Activated CD4-positive, alpha-beta T cell treated with anti-CD3 and anti-CD28 coated beads for 4 hours (primary cell): Measurements from ENCODE around the gene S100A13.

Source experiments
- DNase-seq, 2 donors: peaks; one replicate each; pipeline ENCODE4 v3.0.0-alpha.2; 2020

The S100A13 gene

DNA sequence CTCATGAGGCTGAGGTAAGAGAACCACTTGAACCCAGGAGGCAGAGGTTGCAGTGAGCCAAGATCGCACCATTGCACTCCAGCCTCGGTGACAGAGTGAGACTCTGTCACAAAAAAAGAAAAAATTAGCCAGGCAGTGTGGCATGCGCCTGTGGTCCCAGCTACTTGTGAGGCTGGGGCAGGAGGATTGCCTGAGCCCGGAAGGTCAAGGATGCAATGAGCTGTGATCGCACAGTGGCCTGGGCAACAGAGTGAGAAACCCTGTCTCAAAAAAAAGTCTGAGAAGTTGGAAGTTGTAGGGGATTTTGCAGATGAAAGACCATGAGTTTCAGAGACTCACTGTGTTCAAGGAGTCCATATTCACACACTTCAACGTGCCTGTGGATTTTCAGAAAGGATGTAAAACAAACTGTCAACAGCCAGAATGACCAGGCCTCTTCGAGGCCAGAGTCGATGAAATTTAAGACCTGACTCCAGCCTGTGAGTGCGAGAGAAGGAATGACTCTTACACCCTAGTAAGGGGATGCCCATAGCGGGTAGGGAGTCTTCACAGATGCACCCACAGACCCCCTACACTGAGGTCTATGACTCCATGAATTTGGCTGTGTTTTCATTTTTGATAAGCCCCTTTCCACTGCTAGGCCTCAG is 2.2 kb downstream of the S100A13 start:
- DNase-seq, result no peak

- no peak for DNase-seq
Measured at GRCh38 chr1:153623101-153623500, 4.2 kb downstream of the S100A13 start.

- DNase-seq, result no peak
Measured at GRCh38 chr1:153619171-153619570, 8.1 kb downstream of the S100A13 start.

DNA sequence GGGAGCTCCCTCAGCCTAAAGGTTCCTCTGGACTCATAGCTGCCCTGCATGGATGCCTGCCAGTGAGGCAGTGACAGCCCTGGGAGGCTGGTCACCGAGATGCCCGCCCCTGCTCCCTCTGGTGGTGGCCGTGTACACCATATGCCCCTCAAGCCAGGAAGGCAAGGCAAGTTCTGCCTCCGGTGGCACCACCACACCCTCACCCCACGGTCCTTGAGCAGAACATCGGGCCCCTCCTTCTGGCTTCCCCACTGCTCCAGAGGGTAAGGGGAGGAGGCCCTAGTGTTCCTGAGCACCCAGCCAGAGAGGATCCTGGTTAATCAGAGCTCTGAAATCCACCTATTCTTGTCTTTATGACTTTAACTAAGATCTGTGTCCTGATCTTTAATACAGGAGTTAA is 9.6 kb downstream of the S100A13 start:
- DNase-seq, result peak; percentile 54 to 74

DNA sequence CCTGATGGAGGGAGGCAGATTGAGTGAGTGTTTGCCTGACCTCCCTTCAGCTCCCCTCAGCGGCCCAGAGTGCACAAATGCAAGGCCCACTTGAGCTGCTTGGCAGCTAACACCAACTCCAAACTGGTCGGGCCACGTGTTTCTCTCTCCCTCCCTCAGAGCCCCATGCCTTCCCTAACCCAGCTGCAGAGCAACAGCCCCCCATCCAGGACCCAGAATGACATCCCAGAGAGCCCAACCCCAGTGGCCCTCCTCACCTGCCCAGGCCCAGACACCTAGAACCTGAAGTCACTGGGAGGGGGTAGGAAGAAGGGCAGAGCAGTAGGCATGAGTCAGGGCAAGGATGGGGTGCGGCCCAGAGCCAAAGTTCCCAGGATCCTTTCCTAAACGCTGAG is 10.4 kb downstream of the S100A13 start:
- DNase-seq, result no peak

DNA sequence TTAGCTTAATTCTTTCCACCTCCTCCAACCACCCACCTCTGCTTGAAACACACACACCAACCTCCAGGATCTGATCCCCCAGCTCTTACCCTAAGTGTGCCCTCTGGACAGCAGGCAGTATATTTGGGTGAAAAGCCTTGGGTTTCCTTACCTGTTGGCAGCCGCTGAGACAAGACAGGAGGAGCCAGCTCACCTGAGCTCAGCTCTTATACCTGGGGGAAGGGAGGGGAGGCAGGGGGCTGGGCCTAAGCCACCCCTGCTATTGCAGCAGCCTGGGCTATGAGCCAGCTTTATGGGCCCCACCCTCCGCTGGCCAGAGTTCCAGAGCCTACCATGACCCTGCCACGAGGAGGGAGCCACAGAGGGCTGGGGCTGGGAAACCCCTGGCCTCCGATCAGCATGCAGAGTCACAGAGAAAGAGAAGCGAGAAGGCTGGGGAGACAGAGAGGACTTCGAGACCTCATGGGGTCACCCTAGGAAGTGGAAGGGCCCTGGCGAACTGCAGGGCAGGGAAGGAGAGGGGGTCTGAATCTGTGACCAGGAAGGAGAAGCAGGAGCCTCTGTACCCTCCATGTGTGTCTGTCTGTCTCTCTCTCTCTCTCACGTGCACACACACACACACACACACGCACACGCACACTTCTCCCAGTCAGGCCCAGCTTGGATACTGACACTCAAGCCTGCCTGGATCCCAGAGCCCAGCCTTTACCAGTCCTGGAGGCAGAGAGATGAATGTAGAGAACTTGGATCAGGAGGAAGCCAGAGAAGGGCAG is 11.0 kb downstream of the S100A13 start, which contains the start of gene S100A14:
Gene S100A14, minus strand, starts transcription at position 182 of the 773 bp plus-strand sequence. CDS start 467 bp downstream, outside the sequence.
- no peak for DNase-seq

- no peak for DNase-seq
Measured at GRCh38 chr1:153615406-153615805, 11.9 kb downstream of the S100A13 start.

GRCh38 chr1:153614906-153615305 is 12.4 kb downstream of the S100A13 start:
- DNase-seq, result no peak

DNA sequence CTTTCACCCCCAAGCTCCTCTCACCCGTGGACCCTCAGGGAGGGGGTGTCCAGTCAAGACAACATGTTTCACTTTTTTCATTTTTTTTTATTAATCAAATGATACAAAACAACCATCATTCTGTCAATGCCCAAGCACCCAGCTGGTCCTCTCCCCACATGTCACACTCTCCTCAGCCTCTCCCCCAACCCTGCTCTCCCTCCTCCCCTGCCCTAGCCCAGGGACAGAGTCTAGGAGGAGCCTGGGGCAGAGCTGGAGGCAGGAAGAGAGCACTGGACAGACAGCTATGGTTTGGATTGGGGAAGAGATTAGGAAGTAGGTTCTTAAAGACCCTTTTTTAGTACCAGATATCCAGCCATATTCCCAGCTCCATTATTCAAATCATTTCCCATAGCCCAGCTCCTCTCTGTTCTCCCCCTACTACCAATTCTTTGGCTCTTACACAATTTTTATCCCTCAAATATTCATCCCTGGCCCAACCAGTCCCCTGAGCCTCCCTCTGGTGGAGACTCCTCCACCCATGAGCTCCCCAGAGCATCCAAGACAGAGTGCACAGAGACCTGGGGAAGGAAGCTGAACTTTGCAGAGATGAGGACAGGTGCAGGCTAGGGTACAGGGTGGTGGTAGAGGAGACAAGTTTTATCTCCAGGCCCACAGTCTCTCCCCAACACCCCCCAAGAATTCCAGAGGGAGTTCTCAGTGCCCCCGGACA is 13.0 kb downstream of the S100A13 start:
- DNase-seq, result no peak

- no peak for DNase-seq
Measured at GRCh38 chr1:153613406-153613805, 13.9 kb downstream of the S100A13 start.

DNA sequence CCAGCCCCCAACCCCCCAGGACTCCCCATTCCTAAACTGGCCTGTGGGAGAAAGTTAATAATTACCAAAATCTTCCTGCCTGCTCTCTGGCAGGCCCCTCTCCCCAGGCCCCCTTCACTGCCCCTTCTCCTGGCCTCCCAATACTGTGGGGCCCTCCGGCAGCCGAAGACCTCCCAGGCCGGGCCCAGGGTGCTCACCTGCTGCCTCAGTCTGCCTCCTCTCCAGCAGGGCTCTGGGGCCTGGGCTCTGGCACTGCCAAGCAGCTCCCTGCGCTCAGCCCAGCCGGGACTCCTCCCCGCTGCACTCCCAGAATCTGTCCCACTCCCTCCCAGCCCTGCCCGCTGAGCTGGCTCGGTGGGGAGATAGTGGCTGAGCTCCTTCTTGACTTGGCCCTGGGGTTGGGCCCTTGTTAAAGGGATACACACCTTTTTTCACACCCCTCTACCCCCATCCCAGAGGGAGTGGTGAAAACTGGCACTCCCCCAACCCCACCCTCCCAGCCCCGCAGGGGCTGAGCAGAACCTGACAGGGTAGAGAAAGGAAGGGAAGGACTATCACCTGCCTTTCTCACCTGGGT is 14.5 kb downstream of the S100A13 start, which contains the start of gene S100A16:
Gene S100A16, minus strand, starts transcription at position 383 of the 577 bp plus-strand sequence. CDS start 4,986 bp downstream, outside the sequence.
- DNase-seq, result no peak

GRCh38 chr1:153612111-153612754 is 15.1 kb downstream of the S100A13 start:
- no peak for DNase-seq

DNA sequence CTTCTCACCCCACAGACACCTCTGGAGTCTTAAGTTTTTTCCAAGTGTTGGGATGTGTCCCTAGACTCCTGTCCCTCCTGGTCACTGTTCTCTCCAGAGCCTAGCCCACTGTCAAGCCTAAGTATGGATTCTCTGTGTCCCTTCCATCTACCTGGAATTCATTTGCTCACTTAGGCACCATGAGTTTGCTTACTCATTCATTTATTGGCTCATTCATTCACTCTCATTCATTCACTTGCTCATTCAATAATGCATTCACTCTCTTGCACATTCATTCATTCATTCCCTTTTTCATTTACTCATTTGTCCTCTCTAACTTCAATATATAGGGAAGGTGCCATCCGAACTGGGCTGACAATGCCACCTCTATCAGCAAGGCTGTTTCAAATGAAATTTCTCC is 15.9 kb downstream of the S100A13 start:
- no peak for DNase-seq

DNA sequence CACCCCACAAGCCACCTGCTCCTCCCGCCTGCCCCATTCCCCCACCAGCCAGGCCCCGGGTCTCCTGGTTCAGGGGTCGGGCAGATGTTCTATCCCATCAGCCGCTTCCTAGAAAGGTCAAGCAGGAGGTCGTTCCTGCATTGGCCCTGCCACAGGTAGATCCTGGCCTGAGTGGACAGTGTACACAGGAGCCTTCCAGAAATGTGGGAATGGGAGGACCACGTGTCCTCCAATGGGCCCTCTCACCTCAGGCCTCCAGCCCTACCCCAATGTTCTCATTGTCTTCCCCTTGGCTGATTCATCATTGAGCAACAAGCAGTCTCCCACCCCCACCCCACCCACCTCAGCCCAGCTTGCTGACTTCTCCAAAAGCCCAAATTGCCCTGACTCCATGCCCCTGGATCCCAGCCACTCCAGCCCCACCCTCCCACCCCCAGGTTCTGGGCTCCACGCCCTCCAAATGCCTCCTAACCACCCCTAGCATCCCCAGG is 16.4 kb downstream of the S100A13 start:
- DNase-seq, result no peak

DNA sequence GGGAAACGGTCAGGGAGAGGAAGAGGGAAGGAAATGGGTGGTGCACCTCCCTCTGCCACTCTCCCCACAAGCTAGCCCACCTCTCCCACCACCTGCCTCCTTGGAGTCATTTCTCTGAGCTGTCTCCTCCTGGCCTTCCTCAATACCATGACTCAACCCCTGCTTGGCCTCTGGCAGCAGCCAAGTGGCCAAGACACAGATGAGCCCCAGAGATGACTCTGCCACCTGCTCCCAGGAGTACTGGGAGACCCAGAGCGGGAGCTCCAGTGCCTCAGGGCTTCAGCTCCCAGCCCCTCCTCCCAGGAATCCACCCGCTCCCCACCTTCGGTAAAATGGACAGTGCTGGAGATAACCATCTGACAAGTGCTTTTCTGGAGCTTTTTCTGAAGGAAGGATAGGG is 17.0 kb downstream of the S100A13 start:
- DNase-seq, result no peak

GRCh38 chr1:153609585-153609907 is 17.8 kb downstream of the S100A13 start:
- DNase-seq, result no peak

DNA sequence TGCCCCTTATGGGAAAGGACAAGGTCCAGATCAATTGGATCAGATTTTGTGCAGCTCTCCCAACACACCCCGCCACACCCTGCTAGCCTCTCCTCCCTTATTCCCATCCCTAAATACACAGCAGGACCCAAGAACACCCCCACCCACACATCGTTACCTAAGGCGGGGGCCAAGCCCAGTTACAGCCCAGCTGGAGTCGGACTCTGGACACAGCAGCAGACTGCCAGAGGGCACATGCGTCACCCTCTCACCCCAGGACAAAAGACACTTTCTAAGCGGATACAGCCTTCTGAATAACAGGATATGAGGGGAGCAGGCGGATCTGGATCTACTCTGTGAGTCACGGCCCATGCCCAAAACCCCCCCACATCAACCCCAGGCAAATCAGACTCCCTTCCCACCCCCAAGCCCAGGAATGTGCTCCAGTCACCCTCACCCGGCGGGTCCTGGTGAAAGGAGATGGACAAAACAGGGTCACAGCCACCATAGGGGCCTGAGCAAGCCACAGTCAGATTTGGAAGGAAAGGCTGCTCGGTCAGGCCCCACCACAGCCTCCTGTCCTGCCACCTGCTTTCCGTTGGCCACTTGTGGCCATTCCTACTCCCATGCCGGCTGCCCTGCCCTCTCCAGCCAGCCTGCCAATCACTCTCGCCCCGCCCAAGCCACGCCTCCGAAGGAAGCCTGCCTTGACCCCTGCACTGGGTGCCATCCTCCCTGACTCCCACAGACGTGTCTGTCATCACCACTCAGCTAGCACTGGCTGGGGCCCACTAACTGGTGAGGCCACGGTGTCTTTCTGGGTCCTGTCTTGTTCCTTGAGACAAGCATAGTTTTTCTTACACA is 18.3 kb downstream of the S100A13 start:
- DNase-seq, result no peak

- no peak for DNase-seq
Measured at GRCh38 chr1:153608089-153608682, 19.1 kb downstream of the S100A13 start.

- DNase-seq, result no peak
Measured at GRCh38 chr1:153607381-153607780, 19.9 kb downstream of the S100A13 start.

GRCh38 chr1:153606194-153606593 is 21.1 kb downstream of the S100A13 start:
- DNase-seq, result no peak

- no peak for DNase-seq
Measured at GRCh38 chr1:153602749-153603148, 24.6 kb downstream of the S100A13 start.
